SJCRH30 (cell line): ENCODE measurements around the gene PROCA1. TPM values are rescaled to one million over a fixed set of nuclear protein-coding genes. Genes with fewer than 3 reads are reported as not detected.
"Not testable (repeated sequence)": the region's sequence is repeated elsewhere in the genome, so short reads cannot be mapped to it uniquely, and the experiment has no call there.

ENCODE experiments used
- DNase-seq, 2 experiments: peaks; one replicate each; pipeline ENCODE4 v3.0.0-alpha.2; 2015 to 2020
- H3K27ac ChIP-seq: fragments of 250-450 bp; sonication (Bioruptor Pico); 2 replicates; pipeline ENCODE4 v1.5.1; 2020; ENCODE audit warnings: mild to moderate bottlenecking, moderate library complexity
- H3K27me3 ChIP-seq: fragments of 250-450 bp; sonication (Bioruptor Pico); 2 replicates; pipeline ENCODE4 v1.5.1; 2020; ENCODE audit warnings: mild to moderate bottlenecking, moderate library complexity
- H3K36me3 ChIP-seq: fragments of 250-450 bp; sonication (Bioruptor Pico); 2 replicates; pipeline ENCODE4 v1.5.1; 2020; ENCODE audit warnings: mild to moderate bottlenecking, moderate library complexity
- H3K4me1 ChIP-seq: fragments of 250-450 bp; sonication (Bioruptor Pico); 2 replicates; pipeline ENCODE4 v1.5.1; 2020; ENCODE audit warnings: mild to moderate bottlenecking, moderate library complexity
- H3K4me3 ChIP-seq: fragments of 250-450 bp; sonication (Bioruptor Pico); 2 replicates; pipeline ENCODE4 v1.5.1; 2020; ENCODE audit warnings: mild to moderate bottlenecking, moderate library complexity
- H3K9me3 ChIP-seq: fragments of 250-450 bp; sonication (Bioruptor Pico); replicated peaks from 2 replicates; pipeline ENCODE4 v1.5.1; 2020; ENCODE audit warnings: mild to moderate bottlenecking, moderate library complexity
- total RNA-seq: library from RNA; depleted of rRNA; stranded (reverse); fragments of >200 nt; shearing (Covaris generic); gene quantifications from 2 replicates; pipeline ENCODE4 v1.2.3, GENCODE V29; 2014; rRNA removed

The PROCA1 gene
- total RNA-seq, 1 experiment from 2014 or later = 7.0 TPM

- not testable (repeated sequence) for H3K27me3 ChIP-seq, H3K27ac ChIP-seq, H3K9me3 ChIP-seq, H3K4me3 ChIP-seq, H3K4me1 ChIP-seq, DNase-seq
- peaks cover 23% of the 10 kb centered on the region for H3K36me3 ChIP-seq
Measured at GRCh38 chr17:28658766-28659496, 52.8 kb downstream of the PROCA1 start.

- not testable (repeated sequence) for H3K4me3 ChIP-seq, H3K27me3 ChIP-seq, H3K27ac ChIP-seq, DNase-seq, H3K4me1 ChIP-seq, H3K9me3 ChIP-seq
- peaks cover 27% of the 10 kb centered on the region for H3K36me3 ChIP-seq
Measured at GRCh38 chr17:28658342-28658741, 53.3 kb downstream of the PROCA1 start.

GRCh38 chr17:28657756-28658155, 53.9 kb downstream of the PROCA1 start:
- Histone ChIP-seq H3K4me3 (no peak overlapping the region), H3K9me3 (0 out of 2 replicates have a peak, but pooled peaks cover 4% of the 10 kb centered on the region), H3K4me1 (peaks cover under 1% of the 10 kb centered on the region; the same call in 1 of the 2 replicates), H3K27ac (no peak overlapping the region), H3K36me3 (peaks cover 30% of the 10 kb centered on the region), H3K27me3 (no peaks in the 10 kb centered on the region)
- no peak for DNase-seq

- H3K4me1 ChIP-seq = no peaks in the 10 kb centered on the region
- no peaks in the 10 kb centered on the region for H3K27me3 ChIP-seq
- H3K27ac ChIP-seq = no peak overlapping the region
- H3K36me3 ChIP-seq = peaks cover 32% of the 10 kb centered on the region
- H3K9me3 ChIP-seq = no peaks in the 10 kb centered on the region
- H3K4me3 ChIP-seq = no peak overlapping the region
- no peak for DNase-seq
Measured at GRCh38 chr17:28655160-28655559, 56.5 kb downstream of the PROCA1 start.

Other genes with a start within 250 kb of the PROCA1 start
- gene SLC13A2, start 238.2 kb downstream of the PROCA1 start, total RNA-seq = not detected in 2 replicates
- not detected in 2 replicates for gene FOXN1, start 205.5 kb downstream of the PROCA1 start, total RNA-seq
- gene UNC119, start 159.3 kb downstream of the PROCA1 start, total RNA-seq = 53.7 and 58.7 TPM in 2 replicates
- 38.0 and 41.8 TPM in 2 replicates for gene PIGS, start 140.4 kb downstream of the PROCA1 start, total RNA-seq
- gene ALDOC, start 135.0 kb downstream of the PROCA1 start, total RNA-seq = 0.18 and 0.47 TPM in 2 replicates
- gene SPAG5, start 112.9 kb downstream of the PROCA1 start, total RNA-seq = 131 and 147 TPM in 2 replicates
- gene RSKR, start 97.7 kb downstream of the PROCA1 start, total RNA-seq = 16.1 and 19.9 TPM in 2 replicates
- gene BLTP2, start 66.7 kb downstream of the PROCA1 start, total RNA-seq = 115 and 120 TPM in 2 replicates
- 46.0 and 49.6 TPM in 2 replicates for gene SDF2, start 50.0 kb downstream of the PROCA1 start, total RNA-seq
- 60.2 and 66.3 TPM in 2 replicates for gene SUPT6H, start 49.7 kb downstream of the PROCA1 start, total RNA-seq
- 191 and 201 TPM in 2 replicates for gene RAB34, start 6.0 kb upstream of the PROCA1 start, total RNA-seq
- gene RPL23A, start 8.1 kb upstream of the PROCA1 start, total RNA-seq = 1,716 and 1,788 TPM in 2 replicates
- 7.5 and 10.0 TPM in 2 replicates for gene TLCD1, start 14.3 kb upstream of the PROCA1 start, total RNA-seq
- 1.7 and 2.6 TPM in 2 replicates for gene NEK8, start 16.9 kb upstream of the PROCA1 start, total RNA-seq
- gene TRAF4, start 32.1 kb upstream of the PROCA1 start, total RNA-seq = 118 and 123 TPM in 2 replicates
- gene FAM222B, start 130.9 kb upstream of the PROCA1 start, total RNA-seq = 17.4 and 22.8 TPM in 2 replicates
- 58.2 and 63.5 TPM in 2 replicates for gene ERAL1, start 143.1 kb upstream of the PROCA1 start, total RNA-seq
- gene FLOT2, start 185.8 kb upstream of the PROCA1 start, total RNA-seq = 44.7 and 46.4 TPM in 2 replicates
- 25.6 and 27.0 TPM in 2 replicates for gene DHRS13, start 191.2 kb upstream of the PROCA1 start, total RNA-seq
- 48.5 and 49.9 TPM in 2 replicates for gene PHF12, start 239.6 kb upstream of the PROCA1 start, total RNA-seq